Endodermal cell (in vitro differentiated cells): ENCODE measurements around the gene PPP1R18. TPM values are rescaled to one million over a fixed set of nuclear protein-coding genes. Genes with fewer than 3 reads are reported as not detected.
A peak's percentile ranks its signal among the peaks of the same experiment; 100 is the strongest.

Source experiments
- DNase-seq: peaks from one replicate; pipeline ENCODE4 v3.0.0-alpha.2; 2017
- H3K27ac ChIP-seq: 2 replicates; pipeline ENCODE4 v1.5.1; 2013; ENCODE audit warnings: mild to moderate bottlenecking, low read depth, low read length, moderate library complexity
- H3K27me3 ChIP-seq: 2 replicates; pipeline ENCODE4 v1.6.1; 2013; ENCODE audit warnings: mild to moderate bottlenecking, low read length, moderate library complexity; ENCODE audit not compliant: insufficient read depth, control insufficient read depth, poor library complexity, severe bottlenecking
- H3K36me3 ChIP-seq: 2 replicates; pipeline ENCODE4 v1.7.0; 2013; ENCODE audit warnings: mild to moderate bottlenecking, low read length, moderate library complexity; ENCODE audit not compliant: control insufficient read depth, insufficient read depth
- H3K4me1 ChIP-seq: one replicate; pipeline ENCODE4 v1.7.0; 2013; ENCODE audit warnings: low read length; ENCODE audit not compliant: control insufficient read depth, insufficient read depth
- H3K4me3 ChIP-seq: 2 replicates; pipeline ENCODE4 v1.5.1; 2013; ENCODE audit warnings: mild to moderate bottlenecking, low read length, moderate library complexity
- H3K9ac ChIP-seq: 2 replicates; pipeline ENCODE4 v1.6.1; 2013; ENCODE audit warnings: mild to moderate bottlenecking, low read length, moderate library complexity; ENCODE audit not compliant: poor library complexity, severe bottlenecking; ENCODE audit errors: extremely low read depth
- H3K9me3 ChIP-seq: 2 replicates; pipeline ENCODE4 v1.6.1; 2013; ENCODE audit warnings: mild to moderate bottlenecking, low read length, moderate library complexity; ENCODE audit not compliant: control insufficient read depth
- H3K27ac Mint-ChIP-seq: 2 replicates; pipeline ENCODE4 v1.8.0; 2020; ENCODE audit warnings: mixed read lengths
- H3K27me3 Mint-ChIP-seq: 2 replicates; pipeline ENCODE4 v1.8.0; 2021; ENCODE audit warnings: mild to moderate bottlenecking, mixed read lengths; ENCODE audit not compliant: insufficient read depth
- H3K36me3 Mint-ChIP-seq: 2 replicates; pipeline ENCODE4 v1.8.0; 2020; ENCODE audit warnings: low read depth, mixed read lengths
- H3K4me1 Mint-ChIP-seq: 2 replicates; pipeline ENCODE4 v1.8.0; 2020; ENCODE audit warnings: mixed read lengths
- H3K4me3 Mint-ChIP-seq: 2 replicates; pipeline ENCODE4 v1.8.0; 2020; ENCODE audit warnings: mild to moderate bottlenecking, moderate library complexity, mixed read lengths
- H3K9me3 Mint-ChIP-seq: 2 replicates; pipeline ENCODE4 v1.8.0; 2020; ENCODE audit warnings: mild to moderate bottlenecking, mixed read lengths
- CTCF ChIP-seq: fragments of 200-600 bp; sonication (generic); conservative IDR thresholded peaks from 2 replicates; pipeline ENCODE4 v1.5.0; 2021; ENCODE audit warnings: antibody characterized with exemption, mild to moderate bottlenecking
- WGBS, 2 experiments: methylation state at CpG; one replicate each; pipeline versions ENCODE4 v1.1.5 to v1.1.7; 2013; ENCODE audit warnings: missing lambda C conversion rate in 2 of 2, mixed read lengths in 1 of 2; ENCODE audit not compliant: insufficient coverage in 1 of 2, insufficient read length in 1 of 2; 5-methylcytosine and 5-hydroxymethylcytosine counted together
- total RNA-seq, 2 donors: library from RNA; stranded (reverse); fragmentation: NEBNext Ultra II Directional in 1 of 2; extraction: Animal tissue kit (Norgen Biotek cat#: 25700) in 1 of 2; gene quantifications; 2 replicates in 1 of 2; 3 replicates in 1 of 2; pipeline ENCODE4 v1.2.1, GENCODE V29; 2021

PPP1R18 gene
- total RNA-seq, 2 donors from 2014 or later = 27.6 to 31.4 TPM

DNA sequence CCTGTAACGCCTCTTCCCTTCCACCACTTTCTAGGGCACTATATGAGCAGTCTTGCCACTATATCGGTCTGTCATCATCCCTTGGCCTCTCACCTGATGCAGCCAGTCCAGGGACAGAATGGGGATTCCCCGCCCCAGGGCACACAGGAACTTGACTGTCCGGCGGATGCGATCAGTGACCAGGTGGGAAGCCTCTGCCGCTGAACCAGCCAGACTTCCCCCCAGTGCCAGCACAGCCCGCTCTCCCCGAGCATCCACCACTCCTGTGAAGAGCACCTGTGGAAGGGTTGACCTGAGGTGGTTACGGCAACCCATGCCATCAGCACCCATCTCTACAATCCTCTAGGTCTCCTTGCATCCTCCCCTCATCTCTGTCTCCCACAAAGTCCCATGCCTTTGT is 16.6 kb upstream of the PPP1R18 start:
- H3K36me3 Mint-ChIP-seq = peaks cover 65% of the 10 kb centered on the region
- no peaks in the 10 kb centered on the region for H3K27me3 Mint-ChIP-seq
- H3K36me3 ChIP-seq = peaks cover 51% of the 10 kb centered on the region
- H3K27ac ChIP-seq = no peak overlapping the region
- H3K4me1 ChIP-seq = peaks cover 4% of the 10 kb centered on the region
- no peaks in the 10 kb centered on the region for H3K9me3 Mint-ChIP-seq
- no peaks in the 10 kb centered on the region for H3K27me3 ChIP-seq
- no peak overlapping the region for H3K27ac Mint-ChIP-seq
- H3K4me3 ChIP-seq = no peak overlapping the region
- DNase-seq = no peak
- no peak for TF ChIP-seq CTCF
- H3K9ac ChIP-seq = no peak overlapping the region
- 97% methylated on average over 7 to 10 of the region's 10 CpGs for WGBS, 2 experiments
- no peak overlapping the region for H3K4me3 Mint-ChIP-seq
- peaks cover 10% of the 10 kb centered on the region for H3K4me1 Mint-ChIP-seq
- no peaks in the 10 kb centered on the region for H3K9me3 ChIP-seq

GRCh38 chr6:30700340-30700739 is 13.9 kb upstream of the PPP1R18 start:
- H3K27me3 ChIP-seq = no peaks in the 10 kb centered on the region
- H3K9me3 ChIP-seq = no peaks in the 10 kb centered on the region
- Mint-ChIP-seq H3K36me3 (peaks cover 51% of the 10 kb centered on the region), H3K4me1 (no peaks in the 10 kb centered on the region), H3K9me3 (no peaks in the 10 kb centered on the region), H3K27ac (peak overlapping the region; percentile 44), H3K4me3 (no peak overlapping the region), H3K27me3 (no peaks in the 10 kb centered on the region)
- H3K27ac ChIP-seq = no peak overlapping the region
- no peak for TF ChIP-seq CTCF
- WGBS, 2 experiments = 50 to 82% methylated on average over 1 to 4 of the region's 4 CpGs
- H3K4me1 ChIP-seq = no peaks in the 10 kb centered on the region
- H3K4me3 ChIP-seq = no peak overlapping the region
- no peak for DNase-seq
- no peak overlapping the region for H3K9ac ChIP-seq
- H3K36me3 ChIP-seq = peaks cover 49% of the 10 kb centered on the region

- H3K4me3 ChIP-seq = no peak overlapping the region
- 93 to 96% methylated on average over 5 of the region's 5 CpGs for WGBS, 2 experiments
- no peaks in the 10 kb centered on the region for H3K4me1 ChIP-seq
- H3K27me3 ChIP-seq = no peaks in the 10 kb centered on the region
- DNase-seq = no peak
- H3K9me3 ChIP-seq = no peaks in the 10 kb centered on the region
- H3K4me3 Mint-ChIP-seq = no peak overlapping the region
- no peaks in the 10 kb centered on the region for H3K9me3 Mint-ChIP-seq
- H3K27ac ChIP-seq = no peak overlapping the region
- TF ChIP-seq CTCF = no peak
- no peaks in the 10 kb centered on the region for H3K27me3 Mint-ChIP-seq
- H3K27ac Mint-ChIP-seq = no peak overlapping the region
- H3K4me1 Mint-ChIP-seq = peaks cover 5% of the 10 kb centered on the region
- H3K9ac ChIP-seq = no peak overlapping the region
- peaks cover 17% of the 10 kb centered on the region for H3K36me3 Mint-ChIP-seq
- peaks cover 17% of the 10 kb centered on the region for H3K36me3 ChIP-seq
These were observed 10.0 kb upstream of the PPP1R18 start for GRCh38 chr6:30696432-30696831.
